DOHH2 (cell line): ENCODE results near the gene UVSSA.

ENCODE experiments used
- CTCF ChIP-seq: fragments of 200-600 bp; sonication (generic); IDR thresholded peaks from one replicate; pipeline ENCODE4 v1.5.1; 2014; ENCODE audit warnings: antibody characterized with exemption, mild to moderate bottlenecking, low read depth, low read length; ENCODE audit not compliant: poor library complexity, severe bottlenecking
- EZH2phosphoT487 ChIP-seq: fragments of 200-600 bp; sonication (generic); IDR thresholded peaks from 2 replicates; pipeline ENCODE4 v1.6.1; 2017; ENCODE audit warnings: borderline replicate concordance, mild to moderate bottlenecking, antibody characterized with exemption, low read length, moderate library complexity, mixed read lengths

DNA sequence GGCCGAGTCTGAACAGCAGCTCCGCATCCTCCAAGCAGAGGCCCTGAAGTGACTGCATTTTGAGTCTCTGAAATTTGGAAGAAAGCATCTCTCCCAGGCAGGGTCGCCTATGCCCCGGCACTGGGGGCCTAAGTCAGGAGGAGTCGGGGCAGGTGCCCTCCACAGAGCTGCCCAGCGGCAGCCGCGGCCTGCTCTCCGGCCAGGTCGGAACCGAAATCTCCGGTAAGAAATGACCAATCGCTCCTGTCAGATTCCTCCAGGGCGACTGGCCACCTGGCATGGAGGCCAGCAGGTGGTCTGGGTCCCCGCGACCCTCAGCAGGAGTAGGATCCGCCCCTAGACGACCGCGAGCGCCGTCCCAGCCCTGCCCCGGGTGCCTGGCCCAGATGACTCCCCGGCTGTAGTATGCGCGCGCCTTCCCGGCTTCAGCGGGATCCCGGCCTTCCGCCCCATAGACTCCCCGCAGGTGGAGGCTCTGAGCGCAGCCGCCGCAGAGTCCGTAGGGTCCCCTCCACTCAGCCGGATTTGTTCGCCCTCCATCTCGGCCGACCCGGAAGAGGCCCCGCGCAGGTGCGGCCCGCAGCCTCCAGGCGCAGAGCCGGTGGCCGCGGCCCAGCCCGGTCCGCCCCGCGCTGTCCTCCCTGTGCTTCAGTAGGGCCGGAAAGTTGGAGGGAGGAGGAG, 57.7 kb downstream of the UVSSA start:
- TF ChIP-seq EZH2phosphoT487: no peak
- no peak for TF ChIP-seq CTCF
